Activated CD8-positive, alpha-beta memory T cell treated with anti-CD3 and anti-CD28 coated beads, Interleukin-2, amount 50 U/mL, for 1 hour (primary cell): ENCODE measurements around the gene SFXN2.
"Not testable (repeated sequence)": the region's sequence is repeated elsewhere in the genome, so short reads cannot be mapped to it uniquely, and the experiment has no call there.

ENCODE experiments used
- DNase-seq: peaks from one replicate; pipeline ENCODE4 v3.0.0-alpha.2; 2020; ENCODE audit errors: extremely low read depth

Gene SFXN2, protein sequence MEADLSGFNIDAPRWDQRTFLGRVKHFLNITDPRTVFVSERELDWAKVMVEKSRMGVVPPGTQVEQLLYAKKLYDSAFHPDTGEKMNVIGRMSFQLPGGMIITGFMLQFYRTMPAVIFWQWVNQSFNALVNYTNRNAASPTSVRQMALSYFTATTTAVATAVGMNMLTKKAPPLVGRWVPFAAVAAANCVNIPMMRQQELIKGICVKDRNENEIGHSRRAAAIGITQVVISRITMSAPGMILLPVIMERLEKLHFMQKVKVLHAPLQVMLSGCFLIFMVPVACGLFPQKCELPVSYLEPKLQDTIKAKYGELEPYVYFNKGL

DNA sequence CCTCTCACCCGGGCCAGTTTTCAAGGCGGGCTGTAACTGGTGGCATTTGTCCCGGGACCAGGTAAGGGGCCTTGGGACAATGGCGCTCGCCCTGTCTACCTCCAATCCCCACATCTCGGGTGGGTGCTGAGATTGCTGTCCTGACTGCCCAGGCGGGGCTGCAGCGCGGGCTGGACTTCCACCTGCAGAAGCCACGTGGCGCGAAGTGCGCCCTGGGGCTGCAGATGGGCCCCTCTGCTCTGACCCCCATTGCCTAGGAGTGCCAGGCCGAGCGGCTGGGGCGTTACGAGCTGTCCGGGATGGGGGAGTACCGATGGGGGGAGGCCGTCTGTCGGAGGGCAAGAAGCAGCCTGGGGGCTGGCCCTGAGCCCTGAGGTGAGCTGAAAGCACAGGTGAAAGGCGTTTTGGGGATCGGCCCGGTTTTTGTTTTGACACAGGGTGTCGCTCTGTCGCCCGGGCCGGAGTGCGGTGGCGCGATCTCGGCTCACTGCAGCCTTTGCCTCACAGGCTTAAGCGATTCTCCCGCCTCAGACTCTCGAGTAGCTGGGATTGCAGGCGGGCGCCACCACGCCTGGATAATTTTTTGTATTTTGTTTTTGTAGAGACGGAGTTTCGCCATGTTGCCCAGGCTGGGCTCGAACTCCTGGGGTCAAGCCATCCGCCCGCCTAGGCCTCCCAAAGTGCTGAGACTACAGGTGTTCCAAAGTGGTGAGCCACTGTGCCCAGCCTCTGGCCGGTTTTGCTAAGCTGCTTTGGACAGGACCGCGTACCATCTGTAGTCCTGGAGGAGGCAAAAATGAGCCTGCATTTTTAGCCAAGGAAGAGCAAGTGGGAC lies at the start of gene SFXN2:
Gene SFXN2, plus strand, starts transcription at position 16 of the 835 bp plus-strand sequence. CDS start 12,001 bp downstream, outside the sequence.
- DNase-seq: no peak

DNA sequence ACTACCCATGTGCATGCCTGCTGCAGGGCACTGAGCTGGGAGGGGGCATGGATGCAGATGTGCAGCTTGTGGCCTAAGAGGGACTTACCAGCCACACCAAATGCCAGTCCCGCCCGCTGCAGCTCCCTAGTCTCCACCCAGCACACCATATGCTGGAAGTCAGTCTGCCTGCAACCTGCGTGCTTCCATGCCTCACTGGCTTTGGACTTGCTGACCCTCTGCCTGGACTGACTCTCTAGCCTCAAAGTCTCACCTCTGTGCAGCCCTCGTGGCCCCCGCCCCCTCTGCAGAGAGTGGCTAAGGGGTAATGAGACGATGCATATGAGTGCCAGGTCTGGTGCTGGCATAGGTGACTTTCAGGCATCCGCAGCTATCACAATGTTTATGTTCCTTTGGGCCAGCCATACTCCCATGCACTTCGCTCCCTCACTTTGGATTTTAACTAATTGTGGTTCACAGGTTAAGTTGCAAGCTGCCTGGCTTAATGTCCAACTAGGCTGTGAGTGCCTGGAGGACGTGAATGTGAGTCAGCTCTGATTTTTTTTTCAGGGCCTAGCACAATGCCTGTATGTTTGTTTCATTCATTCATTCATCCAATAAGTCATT lies 48.4 kb upstream of the SFXN2 start:
- no peak for DNase-seq

- DNase-seq: not testable (repeated sequence)
Observed at GRCh38 chr10:102667411-102667810, 47.0 kb upstream of the SFXN2 start.

DNA sequence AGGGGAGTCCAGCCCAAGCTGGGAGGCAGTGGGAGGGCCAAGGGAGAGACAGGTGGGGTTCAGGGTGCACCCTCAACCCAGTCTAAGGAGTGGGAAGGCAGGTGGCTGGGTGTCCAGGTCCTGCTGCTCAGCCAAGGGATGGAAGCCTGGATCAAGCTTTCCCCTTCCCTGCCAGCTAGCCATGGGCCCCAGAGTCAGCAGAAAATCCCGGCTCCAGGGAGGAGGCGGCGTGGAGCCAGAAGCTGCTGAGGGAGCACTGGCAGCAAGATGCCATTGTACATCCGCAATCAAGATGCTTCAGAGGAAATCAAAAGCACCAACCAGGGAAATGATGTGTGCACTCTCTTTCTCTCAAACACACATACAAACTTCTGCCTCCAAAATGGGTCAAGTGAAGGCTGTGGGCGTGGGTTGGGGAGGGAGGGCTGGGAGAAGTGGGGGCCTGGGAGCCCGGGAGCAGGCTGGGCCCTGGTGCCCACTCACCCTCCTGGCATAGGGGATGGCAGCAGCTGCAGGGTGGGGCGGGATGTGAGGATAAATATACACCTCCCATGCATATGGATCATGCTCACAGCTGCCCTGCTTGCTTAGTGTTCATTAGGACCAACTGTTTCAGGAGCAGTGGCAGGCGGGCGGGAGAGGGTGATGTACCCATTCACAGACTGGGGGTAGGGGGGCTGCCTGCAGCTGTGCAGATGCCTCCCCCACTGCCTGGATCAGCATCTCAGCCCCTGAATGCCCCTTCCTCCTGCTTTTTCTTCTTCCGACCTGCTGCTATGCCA lies 45.9 kb upstream of the SFXN2 start:
- no peak for DNase-seq

GRCh38 chr10:102669206-102670064 lies 45.0 kb upstream of the SFXN2 start:
- no peak for DNase-seq

DNA sequence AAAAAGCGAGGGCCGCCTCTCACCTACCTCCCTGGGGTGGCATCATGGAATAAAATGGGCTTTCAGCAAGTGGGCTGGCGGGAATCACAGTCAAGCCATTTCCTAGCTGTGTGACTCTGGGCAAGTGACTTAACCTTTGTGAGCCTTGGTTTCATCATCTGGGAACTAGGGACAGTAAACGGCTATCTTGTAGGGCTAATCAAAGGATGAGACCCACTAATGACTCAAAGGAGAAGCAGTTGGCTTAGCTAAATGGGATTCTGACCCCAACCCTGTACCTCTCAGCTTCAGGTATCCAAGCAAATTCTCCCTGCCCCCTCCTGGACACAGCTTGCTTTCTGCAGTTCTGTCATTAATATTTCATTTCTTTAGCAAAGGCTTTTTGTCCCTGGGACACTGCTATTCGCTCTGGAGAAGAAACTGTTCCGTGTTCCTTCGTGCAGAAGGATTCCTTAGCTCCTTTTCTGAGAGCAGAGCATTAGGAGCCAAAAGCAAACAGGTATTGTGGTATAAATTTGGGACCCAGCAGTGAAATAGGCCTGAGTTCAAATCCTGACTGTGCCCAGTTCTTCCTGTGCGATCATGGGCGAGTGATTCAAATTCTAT lies 44.3 kb upstream of the SFXN2 start:
- no peak for DNase-seq

GRCh38 chr10:102670871-102671434 lies 43.5 kb upstream of the SFXN2 start:
- no peak for DNase-seq

DNA sequence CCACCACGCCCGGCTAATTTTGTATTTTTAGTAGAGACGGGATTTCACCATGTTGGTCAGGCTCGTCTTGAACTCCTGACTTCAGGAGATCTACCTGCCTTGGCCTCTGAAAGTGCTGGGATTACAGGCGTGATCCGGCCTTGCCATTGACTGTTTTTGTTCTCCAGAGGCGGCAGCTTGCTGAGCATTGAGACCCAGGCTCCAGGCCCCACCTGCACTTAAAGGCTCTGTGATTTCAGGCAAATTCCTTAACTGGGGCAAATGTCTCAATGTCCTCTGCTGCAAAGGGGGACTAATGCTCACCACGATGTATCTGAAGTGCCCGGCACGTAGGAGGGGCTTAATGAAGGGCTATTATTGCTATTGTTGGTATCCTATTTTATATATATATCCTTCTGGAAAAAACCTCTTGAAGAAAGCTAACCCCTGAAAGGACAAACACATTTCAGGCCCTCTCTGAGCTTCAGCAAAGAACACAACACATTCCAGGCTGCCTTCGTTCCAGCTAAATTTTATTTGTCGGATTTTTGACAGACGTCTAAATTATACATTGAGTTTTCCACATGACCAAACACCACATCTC lies 41.1 kb upstream of the SFXN2 start:
- no peak for DNase-seq

DNA sequence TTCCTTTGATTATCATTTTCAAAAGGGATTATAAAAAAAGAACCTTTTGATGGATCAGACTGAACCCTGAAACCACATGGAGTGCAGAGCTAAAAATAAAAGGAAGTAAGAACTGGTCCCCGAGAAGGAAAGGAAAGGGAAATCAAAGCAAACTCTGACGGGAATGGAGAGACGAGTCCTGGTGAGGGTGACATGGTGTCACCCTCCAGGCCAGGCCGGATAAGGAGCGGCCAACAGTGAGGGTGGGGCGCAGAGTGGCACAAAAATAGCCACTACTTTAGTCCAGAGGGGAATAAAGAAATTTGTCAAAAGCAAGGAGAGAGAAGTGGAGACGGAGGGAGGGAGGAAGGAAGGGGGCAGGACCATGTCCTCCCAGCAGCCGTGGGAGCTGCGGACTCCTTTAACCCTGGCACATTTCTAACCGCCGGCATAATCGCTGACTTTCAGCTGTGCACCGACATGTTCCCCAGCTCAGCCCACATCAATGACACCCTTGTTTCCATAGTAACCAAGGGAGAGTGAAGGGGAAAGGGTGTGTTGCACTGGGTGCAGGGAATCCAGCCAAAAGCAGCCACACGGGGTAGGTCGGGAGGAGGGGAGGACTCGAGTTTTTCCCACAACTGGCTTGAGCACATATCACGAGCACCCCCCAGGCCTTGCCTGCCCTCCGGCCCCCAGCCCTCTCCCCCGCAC lies 40.5 kb upstream of the SFXN2 start:
- peak; percentile 51 for DNase-seq

DNA sequence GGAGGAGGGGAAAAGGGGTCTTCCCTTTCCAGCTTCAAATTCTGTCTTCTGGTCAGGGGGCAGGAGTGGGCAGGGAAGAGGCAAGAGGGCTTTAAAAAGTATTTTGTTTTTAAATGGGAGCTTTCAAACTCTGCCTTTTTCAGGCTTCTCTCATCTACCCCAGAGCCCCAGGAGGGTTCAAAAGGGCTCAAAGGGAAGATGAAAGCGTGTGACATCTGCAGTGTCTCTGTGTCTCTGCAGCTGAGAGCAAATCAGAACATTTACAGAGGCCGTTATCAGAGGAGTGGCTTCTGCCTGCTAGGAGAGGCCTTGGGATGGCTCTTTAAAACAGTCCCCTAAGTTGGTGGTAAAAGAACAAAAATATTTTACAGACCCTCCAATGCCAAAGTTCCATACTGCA lies 39.9 kb upstream of the SFXN2 start:
- DNase-seq: no peak

DNA sequence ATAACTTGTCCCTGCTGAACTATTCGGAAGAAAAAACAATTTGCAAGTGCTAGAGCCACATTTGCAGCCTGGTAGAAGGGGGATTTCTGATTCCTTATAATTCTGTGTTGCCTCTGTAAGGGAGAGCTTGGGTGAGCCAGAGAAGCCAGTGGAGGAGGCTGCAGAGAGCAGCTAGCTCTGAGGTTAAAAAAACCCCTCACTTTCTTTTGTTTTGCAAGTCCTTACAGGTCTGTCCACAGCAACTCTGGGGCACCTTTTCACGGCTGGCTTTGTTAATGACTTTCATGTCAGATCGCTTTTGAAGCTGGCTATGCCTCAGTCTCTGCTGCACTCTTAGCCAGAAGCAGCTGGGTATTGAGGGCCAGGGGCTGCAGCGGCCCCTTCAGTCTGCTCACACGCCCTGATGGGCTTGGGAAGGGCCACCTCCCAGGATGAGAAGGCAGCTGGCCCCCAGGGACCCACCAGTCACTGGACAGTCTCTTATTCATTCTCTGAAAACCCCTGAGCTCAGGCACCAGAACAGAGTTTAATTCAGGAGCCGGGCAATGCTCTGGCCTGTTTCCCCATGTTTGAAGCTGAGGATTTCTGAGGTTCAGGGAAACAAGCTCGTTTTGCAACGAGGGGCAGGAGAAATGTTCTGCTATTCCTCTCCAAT lies 39.3 kb upstream of the SFXN2 start:
- DNase-seq: no peak

DNA sequence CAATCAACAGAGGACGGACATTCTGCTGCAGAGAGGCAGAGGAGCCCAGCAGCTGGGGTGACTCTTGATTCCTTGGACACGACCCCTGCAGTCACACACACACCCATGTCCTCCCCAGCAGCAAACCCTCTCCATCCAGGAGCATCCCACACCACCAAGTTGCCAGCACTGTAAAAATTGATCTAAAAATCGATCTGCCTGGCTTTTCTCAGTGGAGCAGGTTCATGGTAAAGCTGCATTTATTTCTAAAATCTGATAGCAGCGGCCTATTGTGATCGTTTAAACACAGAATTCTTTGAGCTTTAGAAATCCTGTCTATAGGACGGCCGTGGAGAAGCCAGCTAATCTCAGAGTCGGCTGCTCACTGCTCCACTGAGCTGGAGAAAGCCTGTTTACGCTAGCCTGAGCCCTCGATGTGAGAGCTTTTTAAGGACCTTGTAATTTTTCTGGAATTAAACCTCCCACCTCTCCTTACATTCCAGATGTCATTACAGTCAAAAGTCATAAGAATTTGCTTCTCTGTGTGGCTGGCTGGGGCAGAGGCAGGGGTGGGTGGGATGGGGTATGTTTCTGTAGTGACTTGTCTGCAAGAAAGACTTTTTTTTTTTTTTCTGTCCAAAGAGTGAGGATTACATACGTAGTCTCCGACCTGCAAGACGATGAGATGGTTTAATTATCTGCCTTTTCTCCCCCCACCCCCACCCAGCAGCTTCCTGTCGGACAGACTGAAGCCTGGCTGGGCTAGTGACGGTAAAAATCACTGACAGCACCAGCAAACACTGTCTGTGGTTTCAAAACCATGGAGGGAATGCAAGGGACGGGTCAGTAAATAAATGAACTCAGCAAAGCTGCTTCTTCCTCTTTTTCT lies 38.5 kb upstream of the SFXN2 start:
- no peak for DNase-seq

GRCh38 chr10:102676534-102677315 lies 37.7 kb upstream of the SFXN2 start:
- no peak for DNase-seq

DNA sequence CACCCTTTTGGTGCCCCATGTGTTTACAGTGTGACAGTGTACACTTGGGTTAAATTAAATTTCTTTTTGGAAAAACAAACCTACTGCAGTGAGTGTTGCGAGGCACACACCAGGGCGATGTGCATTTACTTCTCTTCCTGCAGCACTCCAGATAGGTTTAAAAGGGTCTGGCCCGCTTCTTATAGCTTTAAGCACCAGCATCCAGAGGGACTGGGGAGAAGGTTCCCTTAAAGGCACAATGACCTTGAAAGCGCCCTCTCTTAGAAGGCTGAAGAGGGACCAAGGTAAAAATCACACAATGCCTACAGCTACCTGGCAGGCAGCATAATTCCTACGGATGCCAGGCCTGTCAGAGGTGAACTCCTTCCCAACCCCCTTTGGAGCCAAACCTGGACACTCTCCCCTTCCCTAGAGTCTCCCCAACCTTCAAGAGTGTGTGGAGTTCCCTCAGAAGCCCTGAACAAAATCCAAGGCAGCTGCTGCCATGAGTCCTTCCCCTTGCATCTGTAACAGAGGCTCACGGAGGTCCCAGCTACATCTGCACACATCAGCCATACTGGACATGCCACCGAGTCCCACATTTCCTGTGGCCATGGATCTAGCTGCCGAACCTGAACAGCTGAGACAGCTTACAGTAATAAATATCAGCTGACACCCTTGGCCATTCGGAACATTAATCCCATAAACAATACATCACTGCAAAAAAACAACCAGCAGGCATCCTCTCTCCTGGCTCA lies 36.9 kb upstream of the SFXN2 start:
- DNase-seq: no peak

- no peak for DNase-seq
Observed at GRCh38 chr10:102678068-102678400, 36.4 kb upstream of the SFXN2 start.

GRCh38 chr10:102678842-102679289 lies 35.6 kb upstream of the SFXN2 start:
- no peak for DNase-seq
